22Rv1 (cell line): ENCODE data around the gene MPRIP.

Source experiments
- H3K27ac ChIP-seq: fragments of 450-650 bp; 2 replicates; pipeline ENCODE4 v1.5.1; 2017
- CTCF ChIP-seq: fragments of 450-650 bp; IDR thresholded peaks from 2 replicates; pipeline ENCODE4 v1.5.1; 2017; ENCODE audit warnings: mild to moderate bottlenecking
- ZFX ChIP-seq: fragments of 450-650 bp; IDR thresholded peaks from 2 replicates; pipeline ENCODE4 v1.6.1; 2017; ENCODE audit warnings: antibody characterized with exemption, borderline replicate concordance

MPRIP gene

GRCh38 chr17:17137731-17138585, 95.7 kb downstream of the MPRIP start:
- no peak for TF ChIP-seq ZFX
- no peak for TF ChIP-seq CTCF
- H3K27ac ChIP-seq = no peak overlapping the region

- TF ChIP-seq CTCF (no peak), ZFX (no peak)
- H3K27ac ChIP-seq = no peak overlapping the region
These were observed 97.8 kb downstream of the MPRIP start for GRCh38 chr17:17139972-17140589.

- no peak for TF ChIP-seq CTCF
- TF ChIP-seq ZFX = no peak
- H3K27ac ChIP-seq = no peak overlapping the region
These were observed 98.3 kb downstream of the MPRIP start for GRCh38 chr17:17140590-17140980.

GRCh38 chr17:17141279-17141678, 99.0 kb downstream of the MPRIP start:
- no peak overlapping the region for H3K27ac ChIP-seq
- TF ChIP-seq ZFX = no peak
- no peak for TF ChIP-seq CTCF

GRCh38 chr17:17141860-17142552, 99.7 kb downstream of the MPRIP start:
- H3K27ac ChIP-seq = no peak overlapping the region

GRCh38 chr17:17142556-17142955, 100.3 kb downstream of the MPRIP start:
- TF ChIP-seq CTCF (no peak), ZFX (no peak)
- no peak overlapping the region for H3K27ac ChIP-seq

More at GRCh38 chr17:17141860-17142552, 99.7 kb downstream of the MPRIP start:
- TF ChIP-seq CTCF (peak; percentile 87), ZFX (no peak)
